Bronchial epithelial cell (primary cell): Measurements from ENCODE around the gene BOLL. TPM values are rescaled to one million over a fixed set of nuclear protein-coding genes. Genes with fewer than 3 reads are reported as not detected.
"Not testable (repeated sequence)": the region's sequence is repeated elsewhere in the genome, so short reads cannot be mapped to it uniquely, and the experiment has no call there.

Experiments
- DNase-seq: peaks from one replicate; pipeline ENCODE4 v3.0.0-alpha.2; 2010; ENCODE audit warnings: low read depth
- FAIRE-seq: peaks from 2 replicates; lab custom pipeline; 2011; peaks lifted over from hg19 to GRCh38; lab: Jason Lieb, UNC
- H3K27me3 ChIP-seq: 2 replicates; pipeline ENCODE4 v1.5.1; 2011; ENCODE audit warnings: low read length; ENCODE audit not compliant: control insufficient read depth, insufficient read depth
- H3K36me3 ChIP-seq: 2 replicates; pipeline ENCODE4 v1.5.1; 2011; ENCODE audit warnings: low read length; ENCODE audit not compliant: control insufficient read depth, insufficient read depth
- H3K4me3 ChIP-seq: 2 replicates; pipeline ENCODE4 v1.5.1; 2011; ENCODE audit warnings: mild to moderate bottlenecking, low read depth, low read length, control low read depth
- CTCF ChIP-seq: IDR thresholded peaks from 2 replicates; pipeline ENCODE4 v1.5.1; 2011; ENCODE audit warnings: mild to moderate bottlenecking, moderate library complexity, low read length, control low read depth, inconsistent platforms; ENCODE audit not compliant: insufficient read depth, severe bottlenecking
- total RNA-seq: library from RNA; depleted of rRNA; stranded (reverse); fragments of >200 nt; gene quantifications from 2 replicates; pipeline ENCODE4 v1.2.1, GENCODE V29; 2014

BOLL gene
- total RNA-seq = not detected in 2 replicates

GRCh38 chr2:197784956-197785941, at the start of gene BOLL:
TSS of gene BOLL (minus strand) at chr2:197785319. CDS start at chr2:197781850, 3,469 bp downstream.
- DNase-seq (no peak), FAIRE-seq (no peak)
- no peak for TF ChIP-seq CTCF
- Histone ChIP-seq H3K4me3 (no peak within 1 kb of the TSS), H3K36me3 (no peaks in the 10 kb centered on the region), H3K27me3 (peaks cover 5% of the 10 kb centered on the region)

GRCh38 chr2:197834771-197835170, 49.7 kb upstream of the BOLL start:
- not testable (repeated sequence) for H3K36me3 ChIP-seq, H3K4me3 ChIP-seq, H3K27me3 ChIP-seq, FAIRE-seq, DNase-seq

GRCh38 chr2:197828464-197829135, 43.5 kb upstream of the BOLL start:
- no peak for TF ChIP-seq CTCF
- Histone ChIP-seq H3K4me3 (no peak overlapping the region), H3K36me3 (no peaks in the 10 kb centered on the region), H3K27me3 (no peaks in the 10 kb centered on the region)
- FAIRE-seq (no peak), DNase-seq (no peak)

GRCh38 chr2:197827618-197828017, 42.5 kb upstream of the BOLL start:
- no peak for DNase-seq
- no peaks in the 10 kb centered on the region for H3K36me3 ChIP-seq
- H3K27me3 ChIP-seq = no peaks in the 10 kb centered on the region
- FAIRE-seq = no peak
- no peak overlapping the region for H3K4me3 ChIP-seq
- TF ChIP-seq CTCF = no peak

GRCh38 chr2:197822333-197822732, 37.2 kb upstream of the BOLL start:
- H3K36me3 ChIP-seq = no peaks in the 10 kb centered on the region
- TF ChIP-seq CTCF = no peak
- H3K27me3 ChIP-seq = no peaks in the 10 kb centered on the region
- no peak for DNase-seq
- H3K4me3 ChIP-seq = no peak overlapping the region
- FAIRE-seq = no peak
